H1 (cell line): Measurements from ENCODE around the gene KCNH8. TPM values are rescaled to one million over a fixed set of nuclear protein-coding genes. Genes with fewer than 3 reads are reported as not detected.

ENCODE experiments used
- CTCF ChIA-PET: fragments of 300-600 bp; sonication (Branson Sonifier 250); formaldehyde crosslinking; loops from one replicate; lab custom pipeline; 2021; ENCODE audit not compliant: partially characterized antibody; lab: Charles Lee
- POLR2A ChIA-PET: fragments of 300-600 bp; sonication (Branson Sonifier 250); formaldehyde crosslinking; loops from one replicate; lab custom pipeline; 2021; ENCODE audit warnings: inconsistent platforms; ENCODE audit not compliant: partially characterized antibody; lab: Charles Lee
- DNase-seq, 2 experiments: peaks; one replicate each; pipeline versions ENCODE4 v3.0.0 to v3.0.0-alpha.2; 2010 to 2022; ENCODE audit warnings: low spot score in 2 of 2, low read depth in 1 of 2, mixed read lengths in 1 of 2
- FAIRE-seq: peaks from 2 replicates; lab custom pipeline; 2011; peaks lifted over from hg19 to GRCh38; lab: Jason Lieb, UNC
- H2AFZ ChIP-seq: 2 replicates; pipeline ENCODE4 v1.8.1; 2012; ENCODE audit warnings: low read length, inconsistent platforms
- H2AK5ac ChIP-seq: 2 replicates; pipeline ENCODE4 v1.6.1; 2013; ENCODE audit warnings: low read depth, low read length
- H2BK120ac ChIP-seq: replicated peaks from 2 replicates; pipeline ENCODE3; 2013; ENCODE audit warnings: low read depth, low read length, inconsistent platforms
- H2BK12ac ChIP-seq: 2 replicates; pipeline ENCODE4 v1.6.1; 2013; ENCODE audit warnings: low read depth, low read length
- H2BK15ac ChIP-seq: 2 replicates; pipeline ENCODE4 v1.6.1; 2013; ENCODE audit warnings: low read length
- H2BK20ac ChIP-seq: 2 replicates; pipeline ENCODE4 v1.6.1; 2013; ENCODE audit warnings: low read length
- H2BK5ac ChIP-seq: 2 replicates; pipeline ENCODE4 v1.6.1; 2013; ENCODE audit warnings: low read depth, low read length
- H3K14ac ChIP-seq: 2 replicates; pipeline ENCODE4 v1.6.1; 2013; ENCODE audit warnings: inconsistent platforms; ENCODE audit not compliant: insufficient read length
- H3K18ac ChIP-seq: 2 replicates; pipeline ENCODE4 v1.6.1; 2013; ENCODE audit warnings: low read length; ENCODE audit errors: extremely low read depth
- H3K23ac ChIP-seq: 2 replicates; pipeline ENCODE4 v1.6.1; 2013; ENCODE audit warnings: inconsistent platforms; ENCODE audit not compliant: insufficient read length
- H3K23me2 ChIP-seq: 2 replicates; pipeline ENCODE4 v1.6.1; 2013; ENCODE audit warnings: low read depth, low read length
- H3K27ac ChIP-seq: 2 replicates; pipeline ENCODE4 v1.6.1; 2011; ENCODE audit warnings: low read depth, low read length, inconsistent platforms
- H3K27me3 ChIP-seq, 4 experiments: replicated peaks in 1 of 4; 1 replicate in 1 of 4; 2 replicates in 3 of 4; pipeline versions ENCODE4 v1.6.1 to v1.8.1; 2011 to 2013; ENCODE audit warnings: low read length in 3 of 4, mild to moderate bottlenecking in 3 of 4, inconsistent platforms in 2 of 4, mixed read lengths in 2 of 4, moderate library complexity in 1 of 4; ENCODE audit not compliant: control insufficient read depth in 3 of 4, insufficient read depth in 3 of 4; ENCODE audit errors: extremely low read depth in 1 of 4
- H3K36me3 ChIP-seq, 4 experiments: 2 replicates each; pipeline versions ENCODE4 v1.6.1 to v1.8.1; 2011 to 2013; ENCODE audit warnings: mild to moderate bottlenecking in 4 of 4, low read length in 3 of 4, moderate library complexity in 2 of 4, control low read depth in 1 of 4, inconsistent platforms in 1 of 4; ENCODE audit not compliant: insufficient read depth in 4 of 4, control insufficient read depth in 2 of 4
- H3K4ac ChIP-seq: replicated peaks from 2 replicates; pipeline ENCODE3; 2013; ENCODE audit warnings: low read length, low read depth, mixed read lengths, inconsistent platforms; ENCODE audit not compliant: insufficient read length
- H3K4me1 ChIP-seq, 4 experiments: replicated peaks in 1 of 4; 1 replicate in 1 of 4; 2 replicates in 3 of 4; pipeline versions ENCODE4 v1.6.1 to v1.8.1; 2011 to 2013; ENCODE audit warnings: low read length in 3 of 4, inconsistent platforms in 2 of 4, mixed read lengths in 1 of 4; ENCODE audit not compliant: insufficient read depth in 4 of 4, control insufficient read depth in 3 of 4
- H3K4me2 ChIP-seq, 2 experiments: 2 replicates each; pipeline versions ENCODE4 v1.6.1 to v1.8.1; 2011 to 2013; ENCODE audit warnings: low read depth in 2 of 2, low read length in 2 of 2, control low read depth in 1 of 2, inconsistent platforms in 1 of 2, mild to moderate bottlenecking in 1 of 2; ENCODE audit not compliant: insufficient read depth in 1 of 2
- H3K4me3 ChIP-seq, 4 experiments: fragments of 200-600, 300-600 bp in 1 of 4; sonication (generic), shearing (Covaris generic), sonication (Bioruptor Twin) in 1 of 4; 2 replicates each; pipeline versions ENCODE4 v1.5.1 to v1.8.1; 2011 to 2016; ENCODE audit warnings: low read length in 4 of 4, low read depth in 3 of 4, control low read depth in 2 of 4, inconsistent platforms in 2 of 4, mild to moderate bottlenecking in 2 of 4, mixed read lengths in 1 of 4, moderate library complexity in 1 of 4; ENCODE audit not compliant: insufficient read depth in 2 of 4; ENCODE audit errors: extremely low read depth in 1 of 4
- H3K56ac ChIP-seq: replicated peaks from 2 replicates; pipeline ENCODE3; 2013; ENCODE audit warnings: low read depth, mild to moderate bottlenecking, mixed read lengths, low read length, inconsistent platforms; ENCODE audit not compliant: insufficient read length
- H3K79me1 ChIP-seq: 2 replicates; pipeline ENCODE4 v1.6.1; 2013; ENCODE audit warnings: low read depth, low read length, control low read depth
- H3K79me2 ChIP-seq, 2 experiments: 2 replicates each; pipeline versions ENCODE4 v1.6.1 to v1.8.1; 2012 to 2013; ENCODE audit warnings: low read length in 2 of 2, mild to moderate bottlenecking in 2 of 2, inconsistent platforms in 1 of 2; ENCODE audit not compliant: insufficient read depth in 2 of 2, control insufficient read depth in 1 of 2
- H3K9ac ChIP-seq, 4 experiments: replicated peaks in 1 of 4; 1 replicate in 1 of 4; 2 replicates in 3 of 4; pipeline versions ENCODE4 v1.6.1 to v1.8.1; 2011 to 2013; ENCODE audit warnings: low read depth in 3 of 4, low read length in 3 of 4, control low read depth in 2 of 4, mild to moderate bottlenecking in 2 of 4, moderate library complexity in 2 of 4, inconsistent platforms in 1 of 4; ENCODE audit errors: extremely low read depth in 1 of 4
- H3K9me3 ChIP-seq, 2 experiments: 2 replicates each; pipeline versions ENCODE4 v1.6.1 to v1.8.1; 2012 to 2013; ENCODE audit warnings: mild to moderate bottlenecking in 2 of 2, moderate library complexity in 2 of 2, control low read depth in 1 of 2, inconsistent platforms in 1 of 2, low read depth in 1 of 2, low read length in 1 of 2, mixed read lengths in 1 of 2; ENCODE audit not compliant: insufficient read depth in 2 of 2
- H4K20me1 ChIP-seq, 2 experiments: replicated peaks in 1 of 2; 2 replicates each; pipeline versions ENCODE3 to v1.8.1; 2011 to 2013; ENCODE audit warnings: inconsistent platforms in 2 of 2, low read length in 2 of 2, mild to moderate bottlenecking in 1 of 2; ENCODE audit not compliant: insufficient read depth in 2 of 2, control insufficient read depth in 1 of 2
- H4K5ac ChIP-seq: 2 replicates; pipeline ENCODE4 v1.6.1; 2013; ENCODE audit warnings: low read length, low read depth, mixed read lengths, inconsistent platforms; ENCODE audit not compliant: insufficient read length
- H4K8ac ChIP-seq: 2 replicates; pipeline ENCODE4 v1.8.0; 2013; ENCODE audit warnings: mild to moderate bottlenecking, moderate library complexity, low read length, inconsistent platforms; ENCODE audit not compliant: insufficient read depth; ENCODE audit errors: extremely low read depth
- H4K91ac ChIP-seq: replicated peaks from 2 replicates; pipeline ENCODE3; 2013; ENCODE audit warnings: low read length, mixed read lengths, inconsistent platforms; ENCODE audit not compliant: insufficient read length
- CTCF ChIP-seq, 3 experiments: IDR thresholded peaks; 1 replicate in 2 of 3; 2 replicates in 1 of 3; pipeline versions ENCODE4 v1.5.1 to v1.6.1; 2011; ENCODE audit warnings: low read length in 3 of 3, mild to moderate bottlenecking in 3 of 3, inconsistent platforms in 2 of 3, low read depth in 1 of 3, moderate library complexity in 1 of 3; ENCODE audit not compliant: insufficient read depth in 1 of 3; ENCODE audit errors: control extremely low read depth in 1 of 3
- RAD21 ChIP-seq, 2 experiments: IDR thresholded peaks in 1 of 2; conservative IDR thresholded peaks in 1 of 2; 2 replicates each; pipeline ENCODE4 v1.6.1; 2011; ENCODE audit warnings: low read depth in 2 of 2, low read length in 2 of 2, improper control_type of control experiment in 1 of 2, inconsistent platforms in 1 of 2, mild to moderate bottlenecking in 1 of 2, moderate library complexity in 1 of 2
- SAP30 ChIP-seq: fragments of 300-600 bp; sonication (generic); IDR thresholded peaks from 2 replicates; pipeline ENCODE4 v1.7.1; 2012; ENCODE audit warnings: low read length, moderate library complexity, mild to moderate bottlenecking, inconsistent platforms; ENCODE audit not compliant: insufficient read depth, insufficient replicate concordance
- USF2 ChIP-seq: IDR thresholded peaks from 2 replicates; pipeline ENCODE4 v1.6.1; 2011; ENCODE audit warnings: low read length, improper control_type of control experiment
- WGBS, 2 experiments: shearing (Covaris generic) in 1 of 2; methylation state at CpG; one replicate each; pipeline versions ENCODE4 v1.1.6 to v1.1.7; 2013 to 2015; ENCODE audit warnings: low lambda C conversion rate in 2 of 2, mixed read lengths in 2 of 2, inconsistent platforms in 1 of 2, low coverage in 1 of 2, missing lambda C conversion rate in 1 of 2; ENCODE audit not compliant: insufficient replicate concordance in 2 of 2, insufficient coverage in 1 of 2, insufficient read length in 1 of 2; ENCODE audit errors: extremely low coverage in 1 of 2, missing lambda C conversion rate in 1 of 2; 5-methylcytosine and 5-hydroxymethylcytosine counted together
- polyA plus RNA-seq, 7 experiments: library from polyadenylated mRNA; depleted of rRNA in 3 of 7; stranded (reverse) in 5 of 7; unstranded in 2 of 7; fragments of >200 nt in 5 of 7; fragments of 200-250 nt in 2 of 7; gene quantifications; 1 replicate in 5 of 7; 2 replicates in 1 of 7; 4 replicates in 1 of 7; pipeline versions ENCODE4 v1.2.1 to v1.2.3, GENCODE V29; 2011 to 2013; ENCODE audit warnings: missing spikeins in 2 of 7, mixed read lengths in 2 of 7
- total RNA-seq: library from RNA; stranded (reverse); fragmentation: NEBNext Ultra II Directional; extraction: Animal tissue kit (Norgen Biotek cat#: 25700); gene quantifications from 2 replicates; pipeline ENCODE4 v1.2.1, GENCODE V29; 2021

The KCNH8 gene
- total and polyA plus RNA-seq, 2 of the 8 experiments (the other 6 are each of a cell fraction or from before 2014, with no cell fraction given), result 2.2 to 2.4 TPM

GRCh38 chr3:19256313-19256712, 108.0 kb downstream of the KCNH8 start:
- no peak for TF ChIP-seq USF2
- TF ChIP-seq CTCF (IDR thresholded peaks at IDR 0.05; ENCODE audit: control extremely low read depth in 1 of 3, insufficient read depth in 1 of 3, low read depth in 1 of 3, low read length in 3 of 3), result peak; percentile 38 to 58 (median 42); a peak in 3 of 4 replicates
- no peak for TF ChIP-seq SAP30
- peak; percentile 73 to 75 for TF ChIP-seq RAD21 (IDR thresholded peaks at IDR 0.05 in 1 of 2, conservative IDR thresholded peaks at IDR 0.05 in 1 of 2; ENCODE audit: low read depth in 2 of 2, low read length in 2 of 2)
- TF ChIP-seq, all 59 proteins: peak for 2
- no peaks in the 10 kb centered on the region for H3K23me2 ChIP-seq
- H3K56ac ChIP-seq, result no peak overlapping the region
- H3K27ac ChIP-seq, result no peak overlapping the region
- WGBS, 2 experiments, result 80% methylated on average over 5 of the region's 5 CpGs; no CpG with 5 or more reads in 1 of the 2 experiments
- no peak overlapping the region for H4K91ac ChIP-seq
- H3K4ac ChIP-seq, result no peak overlapping the region
- H3K14ac ChIP-seq, result no peak overlapping the region
- H3K4me3 ChIP-seq, result no peak overlapping the region
- CTCF ChIA-PET, result interaction anchor here (0.5 to 3.1 kb wide), 18 partner anchors 9 to 610 kb away, joined by 3 to 31 read pairs (median 3); no protein-coding TSS in a partner anchor
- H3K4me1 ChIP-seq, result peaks cover 0 to 2% (median 0%) of the 10 kb centered on the region in 4 experiments; a peak in 1 of 7 replicates
- no peak overlapping the region for H2BK120ac ChIP-seq
- no peak overlapping the region for H4K8ac ChIP-seq
- no peaks in the 10 kb centered on the region for H3K27me3 ChIP-seq
- H3K23ac ChIP-seq, result no peak overlapping the region
- no peak overlapping the region for H3K4me2 ChIP-seq
- FAIRE-seq (peak; percentile 80), DNase-seq (no peak)
- H3K79me2 ChIP-seq, result no peaks in the 10 kb centered on the region
- no peak overlapping the region for H3K9ac ChIP-seq
- no peak overlapping the region for H2BK5ac ChIP-seq
- no peak overlapping the region for H2AK5ac ChIP-seq
- no peaks in the 10 kb centered on the region for H3K79me1 ChIP-seq
- POLR2A ChIA-PET, result no interaction called here
- no peak overlapping the region for H2BK15ac ChIP-seq
- H2BK20ac ChIP-seq, result no peak overlapping the region
- H3K9me3 ChIP-seq, result peaks cover 3 to 4% of the 10 kb centered on the region in 2 experiments; a peak in 1 of 4 replicates
- no peaks in the 10 kb centered on the region for H4K20me1 ChIP-seq
- H2AFZ ChIP-seq, result no peak overlapping the region
- H4K5ac ChIP-seq, result no peak overlapping the region
- no peak overlapping the region for H2BK12ac ChIP-seq
- H3K36me3 ChIP-seq, result peaks cover 0 to 3% (median 0%) of the 10 kb centered on the region in 4 experiments; a peak in 1 of 8 replicates
- no peak overlapping the region for H3K18ac ChIP-seq
